HEK293 (cell line): Measurements from ENCODE around the gene HMHB1.

Experiments
- SETDB1 ChIP-seq: IDR thresholded peaks from one replicate; pipeline ENCODE4 v1.6.1; 2017; ENCODE audit warnings: mild to moderate bottlenecking, low read length, moderate library complexity, mixed read lengths; ENCODE audit not compliant: insufficient read length
- ZBTB10 ChIP-seq: fragments of 450-650 bp; formaldehyde crosslinking; IDR thresholded peaks from 2 replicates; pipeline ENCODE4 v1.5.1; 2016; ENCODE audit warnings: missing biosample characterization, missing genetic modification characterization
- ZNF138 ChIP-seq: fragments of 450-650 bp; formaldehyde crosslinking; IDR thresholded peaks from 2 replicates; pipeline ENCODE4 v1.5.1; 2016; ENCODE audit warnings: missing biosample characterization, missing genetic modification characterization, borderline replicate concordance
- ZNF175 ChIP-seq: fragments of 450-650 bp; formaldehyde crosslinking; IDR thresholded peaks from 2 replicates; pipeline ENCODE4 v1.5.1; 2016; ENCODE audit warnings: missing biosample characterization, missing genetic modification characterization
- ZNF223 ChIP-seq: fragments of 450-650 bp; formaldehyde crosslinking; IDR thresholded peaks from 2 replicates; pipeline ENCODE4 v1.5.1; 2016; ENCODE audit warnings: missing biosample characterization, missing genetic modification characterization
- ZNF423 ChIP-seq: fragments of 450-650 bp; formaldehyde crosslinking; IDR thresholded peaks from 2 replicates; pipeline ENCODE4 v1.5.1; 2016; ENCODE audit warnings: missing biosample characterization, missing genetic modification characterization
- ZNF629 ChIP-seq: fragments of 450-650 bp; formaldehyde crosslinking; IDR thresholded peaks from 2 replicates; pipeline ENCODE4 v1.5.1; 2017; ENCODE audit warnings: missing biosample characterization, missing genetic modification characterization
- TF ChIP-seq, protein P1 (sequence below): fragments of 450-650 bp; formaldehyde crosslinking; IDR thresholded peaks from 2 replicates; pipeline ENCODE4 v1.5.1; 2016; ENCODE audit warnings: missing biosample characterization, missing genetic modification characterization
- TF ChIP-seq, protein P2 (sequence below): fragments of 450-650 bp; formaldehyde crosslinking; IDR thresholded peaks from 2 replicates; pipeline ENCODE4 v1.5.1; 2017; ENCODE audit warnings: missing biosample characterization, missing genetic modification characterization

- TF ChIP-seq, protein P1, sequence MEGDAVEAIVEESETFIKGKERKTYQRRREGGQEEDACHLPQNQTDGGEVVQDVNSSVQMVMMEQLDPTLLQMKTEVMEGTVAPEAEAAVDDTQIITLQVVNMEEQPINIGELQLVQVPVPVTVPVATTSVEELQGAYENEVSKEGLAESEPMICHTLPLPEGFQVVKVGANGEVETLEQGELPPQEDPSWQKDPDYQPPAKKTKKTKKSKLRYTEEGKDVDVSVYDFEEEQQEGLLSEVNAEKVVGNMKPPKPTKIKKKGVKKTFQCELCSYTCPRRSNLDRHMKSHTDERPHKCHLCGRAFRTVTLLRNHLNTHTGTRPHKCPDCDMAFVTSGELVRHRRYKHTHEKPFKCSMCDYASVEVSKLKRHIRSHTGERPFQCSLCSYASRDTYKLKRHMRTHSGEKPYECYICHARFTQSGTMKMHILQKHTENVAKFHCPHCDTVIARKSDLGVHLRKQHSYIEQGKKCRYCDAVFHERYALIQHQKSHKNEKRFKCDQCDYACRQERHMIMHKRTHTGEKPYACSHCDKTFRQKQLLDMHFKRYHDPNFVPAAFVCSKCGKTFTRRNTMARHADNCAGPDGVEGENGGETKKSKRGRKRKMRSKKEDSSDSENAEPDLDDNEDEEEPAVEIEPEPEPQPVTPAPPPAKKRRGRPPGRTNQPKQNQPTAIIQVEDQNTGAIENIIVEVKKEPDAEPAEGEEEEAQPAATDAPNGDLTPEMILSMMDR, result no peak
- TF ChIP-seq, protein P2, sequence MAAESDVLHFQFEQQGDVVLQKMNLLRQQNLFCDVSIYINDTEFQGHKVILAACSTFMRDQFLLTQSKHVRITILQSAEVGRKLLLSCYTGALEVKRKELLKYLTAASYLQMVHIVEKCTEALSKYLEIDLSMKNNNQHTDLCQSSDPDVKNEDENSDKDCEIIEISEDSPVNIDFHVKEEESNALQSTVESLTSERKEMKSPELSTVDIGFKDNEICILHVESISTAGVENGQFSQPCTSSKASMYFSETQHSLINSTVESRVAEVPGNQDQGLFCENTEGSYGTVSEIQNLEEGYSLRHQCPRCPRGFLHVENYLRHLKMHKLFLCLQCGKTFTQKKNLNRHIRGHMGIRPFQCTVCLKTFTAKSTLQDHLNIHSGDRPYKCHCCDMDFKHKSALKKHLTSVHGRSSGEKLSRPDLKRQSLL (tag by site-specific recombination), result no peak
- TF ChIP-seq SETDB1 (no peak), ZNF138 (no peak), ZNF423 (no peak), ZNF223 (no peak), ZNF629 (tag by site-specific recombination) (no peak), ZNF175 (tag by site-specific recombination) (no peak), ZBTB10 (tag by site-specific recombination) (no peak)
These were observed 21.4 kb upstream of the HMHB1 start for GRCh38 chr5:143790457-143791112.
